Hepatocyte (in vitro differentiated cells): Measurements from ENCODE around the gene PIF1. TPM values are rescaled to one million over a fixed set of nuclear protein-coding genes. Genes with fewer than 3 reads are reported as not detected.
A peak's percentile ranks its signal among the peaks of the same experiment; 100 is the strongest.

Experiments
- DNase-seq: peaks from one replicate; pipeline ENCODE4 v3.0.0-alpha.2; 2016; ENCODE audit warnings: low spot score
- H2AFZ ChIP-seq: fragments of 200-600 bp; sonication (generic); 2 replicates; pipeline ENCODE4 v1.6.0; 2016; ENCODE audit warnings: antibody characterized with exemption, mild to moderate bottlenecking
- H3K27ac ChIP-seq: fragments of 200-600 bp; sonication (generic); 2 replicates; pipeline ENCODE4 v1.5.1; 2016; ENCODE audit warnings: mild to moderate bottlenecking
- H3K27me3 ChIP-seq: fragments of 200-600 bp; sonication (generic); 2 replicates; pipeline ENCODE4 v1.6.1; 2016
- H3K36me3 ChIP-seq: fragments of 200-600 bp; sonication (generic); replicated peaks from 2 replicates; pipeline ENCODE4 v1.5.1; 2016; ENCODE audit warnings: low read depth; ENCODE audit not compliant: insufficient read depth
- H3K4me1 ChIP-seq: fragments of 200-600 bp; sonication (generic); 2 replicates; pipeline ENCODE4 v1.5.1; 2016; ENCODE audit warnings: mild to moderate bottlenecking, moderate library complexity; ENCODE audit not compliant: insufficient read depth
- H3K4me2 ChIP-seq: fragments of 200-600 bp; sonication (generic); 2 replicates; pipeline ENCODE4 v1.6.0; 2016
- H3K4me3 ChIP-seq: fragments of 200-600 bp; sonication (generic); 2 replicates; pipeline ENCODE4 v1.5.1; 2016; ENCODE audit warnings: mild to moderate bottlenecking
- H3K79me2 ChIP-seq: fragments of 200-600 bp; sonication (generic); 2 replicates; pipeline ENCODE4 v1.6.0; 2017; ENCODE audit warnings: mild to moderate bottlenecking
- H3K9me2 ChIP-seq: fragments of 200-600 bp; sonication (generic); replicated peaks from 2 replicates; pipeline ENCODE4 v1.6.0; 2017; ENCODE audit warnings: mild to moderate bottlenecking; ENCODE audit not compliant: insufficient read depth
- H3K9me3 ChIP-seq: fragments of 200-600 bp; sonication (generic); 2 replicates; pipeline ENCODE4 v1.5.1; 2016; ENCODE audit warnings: low read depth, mild to moderate bottlenecking
- H4K20me1 ChIP-seq: fragments of 200-600 bp; sonication (generic); 2 replicates; pipeline ENCODE4 v1.6.0; 2016; ENCODE audit warnings: mild to moderate bottlenecking; ENCODE audit not compliant: insufficient read depth, poor library complexity, severe bottlenecking
- EZH2 ChIP-seq: fragments of 200-600 bp; sonication (generic); IDR thresholded peaks from 2 replicates; pipeline ENCODE4 v1.6.1; 2016; ENCODE audit warnings: antibody characterized with exemption, mild to moderate bottlenecking, borderline replicate concordance
- EZH2phosphoT487 ChIP-seq: fragments of 200-600 bp; sonication (generic); IDR thresholded peaks from one replicate; pipeline ENCODE4 v1.6.1; 2018; ENCODE audit warnings: antibody characterized with exemption, mild to moderate bottlenecking, low read depth, moderate library complexity; ENCODE audit not compliant: unreplicated experiment, severe bottlenecking
- WGBS: methylation state at CpG from one replicate; pipeline ENCODE4 v1.1.6; 2016; ENCODE audit warnings: low lambda C conversion rate; ENCODE audit errors: missing lambda C conversion rate; 5-methylcytosine and 5-hydroxymethylcytosine counted together
- polyA plus RNA-seq: library from polyadenylated mRNA; unstranded; fragments of >200 nt; fragmentation: Nextera tagmentation; extraction: Ambion mirVana; gene quantifications from 2 replicates; pipeline ENCODE4 v1.2.1, GENCODE V29; 2016
- total RNA-seq: library from RNA; depleted of rRNA; stranded (reverse); fragments of >200 nt; gene quantifications from 2 replicates; pipeline ENCODE4 v1.2.3, GENCODE V29; 2014
- TF ChIP-seq, protein P1 (sequence below): fragments of 200-600 bp; sonication (generic); IDR thresholded peaks from 2 replicates; pipeline ENCODE4 v1.5.1; 2016; ENCODE audit warnings: antibody characterized with exemption, mild to moderate bottlenecking; ENCODE audit not compliant: poor library complexity

Gene PIF1
- total and polyA plus RNA-seq, 2 experiments from 2014 or later, result 1.5 to 3.3 TPM

DNA sequence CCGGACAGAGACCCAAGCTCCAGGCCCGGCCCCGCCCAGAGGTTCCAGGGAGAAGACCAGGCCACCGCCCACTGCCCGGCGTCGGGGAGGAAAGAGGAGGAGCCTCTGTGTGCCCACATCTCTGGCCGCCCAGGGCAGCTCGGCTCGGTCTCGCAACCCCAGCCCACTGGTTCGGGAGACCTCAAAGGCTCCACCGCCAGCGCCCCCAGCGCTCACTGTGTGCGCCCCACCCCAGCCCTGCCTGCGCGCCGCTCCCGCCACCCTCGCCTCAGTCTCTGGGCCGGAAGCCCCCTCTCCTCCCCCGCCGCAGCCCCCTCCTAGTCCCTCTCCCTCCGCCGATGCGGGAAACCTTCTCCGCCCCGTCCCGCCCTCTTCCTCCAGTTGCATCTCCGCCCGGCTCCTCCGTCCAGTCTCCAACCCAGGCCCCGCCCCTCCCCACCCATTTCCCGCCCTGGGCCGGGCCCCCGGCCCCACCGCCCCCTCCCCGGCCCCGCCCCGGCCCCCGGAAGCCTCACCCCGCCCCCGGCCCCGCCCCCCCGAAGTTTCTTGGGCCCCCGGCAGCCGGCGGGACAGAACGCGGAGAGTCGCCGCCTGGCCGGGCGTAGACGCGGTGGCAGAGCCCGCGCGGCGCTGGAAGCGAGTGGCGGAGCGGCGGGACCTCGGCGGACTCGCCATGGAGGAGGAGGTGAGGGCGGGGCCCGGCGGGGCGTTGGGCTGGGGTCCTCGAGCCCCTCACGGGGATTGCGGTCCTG is 16.1 kb upstream of the PIF1 start, which contains the start of gene PLEKHO2:
Gene PLEKHO2 (plus strand): TSS at position 572 of the 752 bp plus-strand sequence. CDS start 102 bp downstream, at position 674.
- WGBS, result 0% methylated on average over 12 of the region's 75 CpGs
- Histone ChIP-seq H3K36me3 (no peaks in the 10 kb centered on the region), H4K20me1 (peaks cover 6% of the 10 kb centered on the region), H2AFZ (peak within 1 kb of the TSS; percentile 78), H3K9me2 (no peaks in the 10 kb centered on the region), H3K27ac (peak within 1 kb of the TSS; percentile 87), H3K9me3 (no peaks in the 10 kb centered on the region), H3K27me3 (no peaks in the 10 kb centered on the region), H3K4me1 (peaks cover 25% of the 10 kb centered on the region), H3K4me2 (peak within 1 kb of the TSS; percentile 94), H3K79me2 (peaks cover 43% of the 10 kb centered on the region), H3K4me3 (peak within 1 kb of the TSS; percentile 87)
- DNase-seq, result peak; percentile 96
- TF ChIP-seq EZH2phosphoT487 (no peak), EZH2 (no peak)
- TF ChIP-seq, protein P1, sequence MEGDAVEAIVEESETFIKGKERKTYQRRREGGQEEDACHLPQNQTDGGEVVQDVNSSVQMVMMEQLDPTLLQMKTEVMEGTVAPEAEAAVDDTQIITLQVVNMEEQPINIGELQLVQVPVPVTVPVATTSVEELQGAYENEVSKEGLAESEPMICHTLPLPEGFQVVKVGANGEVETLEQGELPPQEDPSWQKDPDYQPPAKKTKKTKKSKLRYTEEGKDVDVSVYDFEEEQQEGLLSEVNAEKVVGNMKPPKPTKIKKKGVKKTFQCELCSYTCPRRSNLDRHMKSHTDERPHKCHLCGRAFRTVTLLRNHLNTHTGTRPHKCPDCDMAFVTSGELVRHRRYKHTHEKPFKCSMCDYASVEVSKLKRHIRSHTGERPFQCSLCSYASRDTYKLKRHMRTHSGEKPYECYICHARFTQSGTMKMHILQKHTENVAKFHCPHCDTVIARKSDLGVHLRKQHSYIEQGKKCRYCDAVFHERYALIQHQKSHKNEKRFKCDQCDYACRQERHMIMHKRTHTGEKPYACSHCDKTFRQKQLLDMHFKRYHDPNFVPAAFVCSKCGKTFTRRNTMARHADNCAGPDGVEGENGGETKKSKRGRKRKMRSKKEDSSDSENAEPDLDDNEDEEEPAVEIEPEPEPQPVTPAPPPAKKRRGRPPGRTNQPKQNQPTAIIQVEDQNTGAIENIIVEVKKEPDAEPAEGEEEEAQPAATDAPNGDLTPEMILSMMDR, result peak; percentile 28

DNA sequence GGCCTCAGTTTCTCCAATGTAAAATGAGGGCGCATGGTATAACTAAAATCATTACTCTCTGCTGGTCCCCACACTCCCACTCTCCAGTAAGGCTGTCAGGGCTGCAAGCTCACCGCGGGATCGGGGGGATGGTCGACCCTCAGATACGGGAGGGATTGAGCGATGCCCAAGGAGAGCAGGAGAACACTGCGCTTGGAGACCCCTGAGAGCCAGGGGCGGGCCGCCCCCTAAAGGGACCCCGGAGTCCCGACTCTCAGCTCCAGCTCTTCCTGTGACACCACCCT is 15.6 kb upstream of the PIF1 start:
- Histone ChIP-seq H3K9me2 (no peaks in the 10 kb centered on the region), H2AFZ (peak overlapping the region; percentile 78), H3K9me3 (no peaks in the 10 kb centered on the region), H3K4me2 (peak overlapping the region; percentile 94), H3K27me3 (no peaks in the 10 kb centered on the region), H3K4me1 (peaks cover 25% of the 10 kb centered on the region), H3K4me3 (peak overlapping the region; percentile 53), H3K79me2 (peaks cover 38% of the 10 kb centered on the region), H4K20me1 (peaks cover 6% of the 10 kb centered on the region), H3K36me3 (no peaks in the 10 kb centered on the region), H3K27ac (peak overlapping the region; percentile 87)
- no peak for DNase-seq
- no peak for TF ChIP-seq EZH2
- no peak for TF ChIP-seq EZH2phosphoT487
- TF ChIP-seq, protein P1, result no peak
- WGBS, result 4% methylated on average over 12 of the region's 12 CpGs

- Histone ChIP-seq H3K79me2 (peaks cover 6% of the 10 kb centered on the region), H3K4me3 (no peak overlapping the region), H3K27me3 (no peaks in the 10 kb centered on the region), H3K36me3 (no peaks in the 10 kb centered on the region), H2AFZ (no peak overlapping the region), H3K4me1 (peaks cover 4% of the 10 kb centered on the region), H3K27ac (no peak overlapping the region), H3K9me3 (no peaks in the 10 kb centered on the region), H3K4me2 (no peak overlapping the region), H3K9me2 (no peaks in the 10 kb centered on the region), H4K20me1 (no peaks in the 10 kb centered on the region)
- no peak for DNase-seq
- no peak for TF ChIP-seq EZH2phosphoT487
- TF ChIP-seq, protein P1, result no peak
- 85% methylated on average over 1 of the region's 1 CpG for WGBS
Measured at GRCh38 chr15:64837502-64837901, 12.1 kb upstream of the PIF1 start.
